Prostate gland (tissue), 2 donors: ENCODE results near the gene ULK1. TPM values are rescaled to one million over a fixed set of nuclear protein-coding genes. Genes with fewer than 3 reads are reported as not detected.

Experiments
- DNase-seq: peaks from one replicate; pipeline ENCODE4 v3.0.0-alpha.2; 2019; ENCODE audit warnings: low spot score
- H3K27ac ChIP-seq, 2 donors: fragments of 200-600 bp; sonication (generic); 2 replicates each; pipeline ENCODE4 v1.5.1; 2017 to 2019
- H3K27me3 ChIP-seq: fragments of 200-600 bp; sonication (generic); replicated peaks from 2 replicates; pipeline ENCODE4 v1.5.1; 2019; ENCODE audit not compliant: insufficient read depth
- H3K36me3 ChIP-seq, 2 donors: fragments of 200-600 bp; sonication (generic); 1 replicate in 1 of 2; 2 replicates in 1 of 2; pipeline versions ENCODE4 v1.5.1 to v1.8.1; 2017 to 2019
- H3K4me1 ChIP-seq: fragments of 200-600 bp; sonication (generic); replicated peaks from 2 replicates; pipeline ENCODE4 v1.5.1; 2019
- H3K4me3 ChIP-seq, 2 donors: fragments of 200-600 bp; sonication (generic); 2 replicates each; pipeline ENCODE4 v1.5.1; 2017 to 2019
- H3K9me3 ChIP-seq: fragments of 200-600 bp; sonication (generic); 2 replicates; pipeline ENCODE4 v1.5.1; 2017
- CTCF ChIP-seq, 4 experiments: fragments of 200-600 bp in 2 of 4; fragments of 450-650 bp in 2 of 4; sonication (generic) in 2 of 4; IDR thresholded peaks; 1 replicate in 3 of 4; 2 replicates in 1 of 4; pipeline ENCODE4 v1.5.1; 2016 to 2019; ENCODE audit warnings: antibody characterized with exemption in 4 of 4, mild to moderate bottlenecking in 2 of 4, moderate library complexity in 2 of 4
- POLR2A ChIP-seq: fragments of 450-650 bp; IDR thresholded peaks from one replicate; pipeline ENCODE4 v1.6.1; 2016; ENCODE audit warnings: antibody characterized with exemption, mild to moderate bottlenecking
- POLR2AphosphoS5 ChIP-seq: sonication (generic); formaldehyde crosslinking; IDR thresholded peaks from one replicate; pipeline ENCODE4 v1.6.1; 2017; ENCODE audit warnings: antibody characterized with exemption
- WGBS: methylation state at CpG from one replicate; pipeline ENCODE4 v1.1.5; 2018; 5-methylcytosine and 5-hydroxymethylcytosine counted together
- intact Hi-C: fragments of 100-400 bp; cut with DNase I; formaldehyde crosslinking; loops from one replicate; pipeline ENCODE4 v1.14.2; 2022
- total RNA-seq, 2 donors: library from RNA; depleted of rRNA; stranded (reverse); fragments of >200 nt; gene quantifications; one replicate each; pipeline ENCODE4 v1.1.0, GENCODE V29; 2016

Gene ULK1
- total RNA-seq, 2 donors from 2014 or later, result 26.2 to 62.5 TPM

- no peak overlapping the region for H3K4me3 ChIP-seq
- H3K27me3 ChIP-seq, result no peaks in the 10 kb centered on the region
- no peaks in the 10 kb centered on the region for H3K9me3 ChIP-seq
- no peak overlapping the region for H3K27ac ChIP-seq
- H3K36me3 ChIP-seq, result peaks cover 32 to 53% of the 10 kb centered on the region in 2 donors
- intact Hi-C loops, result no loop called here
- 64% methylated on average over 19 of the region's 20 CpGs for WGBS
- peak; percentile 50 for DNase-seq
- no peaks in the 10 kb centered on the region for H3K4me1 ChIP-seq
- TF ChIP-seq CTCF (IDR thresholded peaks at IDR 0.05), result no peak
- TF ChIP-seq POLR2AphosphoS5, result peak; percentile 49
- no peak for TF ChIP-seq POLR2A
These were observed 18.3 kb downstream of the ULK1 start for GRCh38 chr12:131912518-131913274.

- WGBS, result 87% methylated on average over 8 of the region's 8 CpGs
- H3K9me3 ChIP-seq, result no peaks in the 10 kb centered on the region
- TF ChIP-seq POLR2A (no peak), CTCF (IDR thresholded peaks at IDR 0.05) (no peak), POLR2AphosphoS5 (no peak)
- intact Hi-C loops, result no loop called here
- DNase-seq, result no peak
- H3K27me3 ChIP-seq, result no peaks in the 10 kb centered on the region
- no peaks in the 10 kb centered on the region for H3K4me1 ChIP-seq
- no peak overlapping the region for H3K4me3 ChIP-seq
- H3K36me3 ChIP-seq, result peaks cover 29 to 47% of the 10 kb centered on the region in 2 donors
- H3K27ac ChIP-seq, result no peak overlapping the region
These were observed 19.2 kb downstream of the ULK1 start for GRCh38 chr12:131913666-131914065.

GRCh38 chr12:131914179-131914702 is 19.8 kb downstream of the ULK1 start:
- Histone ChIP-seq H3K4me1 (no peaks in the 10 kb centered on the region), H3K36me3 (peaks cover 24 to 42% of the 10 kb centered on the region in 2 donors), H3K4me3 (no peak overlapping the region), H3K27ac (no peak overlapping the region), H3K9me3 (no peaks in the 10 kb centered on the region), H3K27me3 (no peaks in the 10 kb centered on the region)
- WGBS, result 91% methylated on average over 14 of the region's 14 CpGs
- intact Hi-C loops, result no loop called here
- DNase-seq, result no peak
- TF ChIP-seq POLR2AphosphoS5 (no peak), POLR2A (no peak), CTCF (IDR thresholded peaks at IDR 0.05) (no peak)

GRCh38 chr12:131915000-131915689 is 20.7 kb downstream of the ULK1 start:
- no peak for DNase-seq
- WGBS, result 93% methylated on average over 20 of the region's 20 CpGs
- TF ChIP-seq POLR2AphosphoS5 (no peak), POLR2A (no peak), CTCF (IDR thresholded peaks at IDR 0.05) (no peak)

More at GRCh38 chr12:131915000-131915689, 20.7 kb downstream of the ULK1 start:
- peaks cover 20 to 32% of the 10 kb centered on the region in 2 donors for H3K36me3 ChIP-seq
- H3K9me3 ChIP-seq, result no peaks in the 10 kb centered on the region
- no peak overlapping the region for H3K27ac ChIP-seq
- H3K4me3 ChIP-seq, result no peak overlapping the region
- intact Hi-C loops, result no loop called here
- H3K4me1 ChIP-seq, result no peaks in the 10 kb centered on the region
- H3K27me3 ChIP-seq, result no peaks in the 10 kb centered on the region
